Stromal cell of bone marrow (primary cell): ENCODE measurements around the gene CCDC97.
A peak's percentile ranks its signal among the peaks of the same experiment; 100 is the strongest.
"Not testable (repeated sequence)": the region's sequence is repeated elsewhere in the genome, so short reads cannot be mapped to it uniquely, and the experiment has no call there.

ENCODE experiments used
- DNase-seq: peaks from one replicate; pipeline ENCODE4 v3.0.0-alpha.2; 2012; ENCODE audit warnings: low read depth

Gene CCDC97

DNA sequence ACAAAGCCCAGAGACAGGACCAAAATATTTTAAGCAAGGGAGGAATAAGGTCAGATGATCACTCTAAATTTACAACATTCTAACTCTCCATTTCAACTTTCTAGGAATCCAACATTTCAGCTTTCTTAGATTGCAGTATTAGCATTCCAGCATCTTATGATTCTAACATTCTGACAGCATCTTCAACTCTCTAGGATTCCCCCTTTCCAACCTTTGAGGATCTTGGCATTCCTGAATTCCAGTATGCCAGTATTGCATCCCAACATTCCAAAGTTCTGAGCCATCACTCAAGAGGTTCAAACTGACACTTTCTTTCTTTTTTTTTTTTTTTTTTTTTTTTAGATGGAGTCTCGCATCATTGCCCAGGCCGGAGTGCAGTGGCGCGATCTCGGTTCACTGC is 30.0 kb downstream of the CCDC97 start:
- DNase-seq: no peak

DNA sequence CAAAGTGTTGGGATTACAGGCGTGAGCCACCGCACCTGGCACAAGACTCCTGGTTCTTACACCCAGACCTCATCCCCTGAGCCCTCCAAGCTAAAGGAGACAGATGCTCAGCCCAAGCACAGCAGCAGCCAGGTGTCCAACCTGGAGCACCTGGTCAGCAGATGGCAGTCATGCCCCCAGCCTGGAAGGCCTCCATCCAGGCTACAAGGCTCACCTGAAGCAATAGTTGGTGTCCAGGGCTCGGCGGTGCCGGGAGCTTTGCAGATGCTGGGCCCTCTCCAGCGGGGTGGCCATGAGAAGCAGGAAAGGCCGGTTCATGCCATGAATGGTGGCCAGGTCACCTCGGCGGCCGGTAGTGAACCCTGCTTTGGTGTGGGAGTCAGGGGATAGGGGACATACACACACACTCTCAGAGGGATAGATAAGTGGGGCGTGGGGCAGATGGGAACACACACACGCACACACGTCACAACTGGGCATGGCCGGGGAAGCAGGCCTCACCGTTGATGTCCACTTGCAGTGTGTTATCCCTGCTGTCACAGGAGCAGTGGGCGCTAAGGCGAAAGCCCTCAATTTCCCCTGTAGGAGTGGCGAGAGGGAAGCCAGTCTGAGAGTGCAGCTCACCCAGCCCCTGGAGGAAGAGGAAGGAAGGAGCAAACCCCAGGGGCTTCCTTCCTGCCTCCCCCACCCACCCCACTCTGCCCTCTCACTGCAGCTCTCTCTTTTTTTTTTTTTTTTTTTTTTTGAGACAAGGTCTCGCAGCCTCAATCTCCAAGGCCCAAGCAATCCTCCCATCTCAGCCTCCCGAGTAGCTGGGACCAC is 31.9 kb downstream of the CCDC97 start:
- no peak for DNase-seq

DNA sequence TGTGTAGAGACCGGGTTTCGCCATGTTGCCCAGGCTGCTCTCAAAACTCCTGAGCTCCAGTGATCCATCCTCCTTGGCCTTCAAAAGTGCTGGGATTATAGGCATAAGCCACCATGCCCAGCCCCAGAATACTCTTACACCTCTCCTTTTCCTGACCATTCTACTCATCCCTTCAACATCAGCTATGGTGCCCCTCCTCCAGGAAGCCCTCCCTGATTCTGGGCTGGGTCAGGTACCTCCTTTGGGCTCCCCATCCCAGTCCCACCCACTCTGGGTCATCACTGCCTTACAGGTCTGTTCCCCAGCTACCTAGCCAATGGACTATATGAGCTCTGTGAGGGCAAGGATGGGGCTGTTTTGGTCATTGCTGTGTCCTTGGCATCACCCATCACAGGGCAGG is 34.2 kb downstream of the CCDC97 start:
- no peak for DNase-seq

DNA sequence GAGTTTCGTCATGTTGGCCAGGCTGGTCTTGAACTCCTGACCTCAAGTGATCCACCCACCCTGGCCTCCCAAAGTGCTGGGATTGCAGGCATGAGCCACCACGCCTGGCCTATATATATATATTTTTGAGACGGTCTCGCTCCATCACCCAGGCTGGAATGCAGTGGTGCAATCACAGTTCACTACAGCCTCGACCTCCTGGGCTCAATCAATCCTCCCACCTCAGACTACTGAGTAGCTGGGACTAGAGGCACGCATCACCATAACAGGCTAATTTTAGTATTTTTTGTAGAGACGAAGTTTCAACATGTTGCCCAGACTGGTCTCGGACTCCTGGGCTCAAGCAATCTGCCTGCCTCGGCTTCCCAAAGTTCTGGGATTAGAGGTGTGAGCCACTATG is 36.9 kb downstream of the CCDC97 start:
- DNase-seq: not testable (repeated sequence)

DNA sequence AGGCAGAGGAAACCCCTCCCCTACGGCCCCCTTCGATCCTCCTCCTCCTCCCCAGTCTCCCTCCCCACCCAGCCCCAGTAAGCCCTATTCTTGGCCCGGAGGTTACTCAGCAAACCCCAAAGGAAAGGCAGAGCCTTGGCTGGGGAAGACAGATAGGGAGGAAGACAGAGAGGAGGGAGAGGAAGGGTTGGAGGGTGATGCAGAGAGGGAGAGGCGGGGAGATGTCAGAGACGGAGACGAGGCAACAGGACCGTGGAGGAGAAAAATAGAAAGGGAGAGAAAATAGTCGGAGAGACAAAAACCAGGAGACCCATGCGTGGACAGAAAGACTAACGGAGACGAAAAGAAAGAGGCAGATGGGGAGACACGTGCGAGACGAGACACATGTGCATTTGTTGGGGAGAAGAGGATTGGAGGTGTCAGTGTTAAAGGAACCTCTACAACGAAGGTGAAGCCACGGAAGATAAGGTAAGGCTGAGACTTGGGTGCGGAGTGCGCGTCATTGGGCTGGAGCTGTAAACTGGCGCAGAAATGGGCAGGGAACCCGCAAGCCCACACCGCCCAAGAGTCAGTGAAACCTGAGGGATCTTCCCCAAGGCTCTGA is 40.9 kb downstream of the CCDC97 start:
- no peak for DNase-seq

DNA sequence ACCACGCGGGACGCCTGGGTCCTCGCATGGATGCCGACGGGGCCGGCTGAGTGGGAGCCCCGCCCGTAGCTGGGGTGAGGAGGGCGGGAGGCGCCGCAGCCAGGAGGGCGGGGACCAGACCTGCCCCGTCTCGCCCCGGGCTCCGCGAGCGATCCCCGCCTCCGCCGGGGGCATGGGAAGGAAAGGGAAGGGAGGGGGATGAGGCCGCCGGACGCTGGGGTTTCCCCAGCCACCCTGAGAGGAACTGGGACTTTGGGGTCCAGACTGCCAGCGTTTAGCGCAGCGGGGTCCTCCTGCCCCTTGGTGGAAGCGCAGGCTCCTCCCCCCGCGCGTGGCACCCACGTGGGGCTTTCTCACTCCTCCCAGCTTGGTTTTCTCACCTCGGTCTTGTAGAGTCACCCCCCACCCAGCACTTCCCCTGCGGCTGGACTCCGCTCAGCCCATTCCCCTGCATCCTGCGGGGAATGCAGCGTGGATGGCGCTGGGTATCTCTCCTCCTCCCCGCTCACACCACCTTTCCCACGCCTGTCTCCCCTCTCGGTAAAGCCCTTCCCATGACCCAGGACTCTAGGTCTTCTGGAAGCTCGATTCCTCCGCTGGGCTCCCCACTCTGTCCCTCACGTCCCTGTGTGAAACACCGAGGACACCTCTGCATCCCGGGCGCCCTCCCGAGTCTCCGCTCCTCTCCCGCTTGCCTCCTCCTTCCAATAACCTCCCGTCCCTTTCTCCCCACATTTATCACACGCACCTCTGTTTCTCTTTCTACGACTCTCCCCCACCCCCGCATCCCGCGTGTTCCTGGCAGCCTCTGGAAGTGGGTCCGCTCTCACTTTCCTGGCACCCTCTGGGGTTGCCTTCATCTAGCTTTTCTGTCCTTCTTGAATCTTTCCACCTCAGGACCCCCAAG is 41.6 kb downstream of the CCDC97 start:
- DNase-seq: no peak

DNA sequence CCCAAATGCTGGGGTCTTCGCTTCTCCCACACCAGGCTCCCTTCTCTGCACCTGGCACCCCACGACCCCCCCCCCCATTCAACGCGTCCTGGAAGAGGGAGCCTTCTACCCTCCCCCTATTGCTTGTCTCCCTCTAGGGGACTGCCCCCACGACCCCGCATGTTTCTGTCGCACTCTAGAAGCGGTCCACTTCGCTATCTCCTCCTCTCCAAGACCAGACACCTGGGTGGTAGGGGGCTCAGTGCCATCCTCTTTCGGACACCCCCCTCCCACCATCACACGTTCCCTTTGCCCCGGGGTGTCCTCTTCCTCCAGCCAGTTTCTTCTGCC is 42.3 kb downstream of the CCDC97 start:
- no peak for DNase-seq

DNA sequence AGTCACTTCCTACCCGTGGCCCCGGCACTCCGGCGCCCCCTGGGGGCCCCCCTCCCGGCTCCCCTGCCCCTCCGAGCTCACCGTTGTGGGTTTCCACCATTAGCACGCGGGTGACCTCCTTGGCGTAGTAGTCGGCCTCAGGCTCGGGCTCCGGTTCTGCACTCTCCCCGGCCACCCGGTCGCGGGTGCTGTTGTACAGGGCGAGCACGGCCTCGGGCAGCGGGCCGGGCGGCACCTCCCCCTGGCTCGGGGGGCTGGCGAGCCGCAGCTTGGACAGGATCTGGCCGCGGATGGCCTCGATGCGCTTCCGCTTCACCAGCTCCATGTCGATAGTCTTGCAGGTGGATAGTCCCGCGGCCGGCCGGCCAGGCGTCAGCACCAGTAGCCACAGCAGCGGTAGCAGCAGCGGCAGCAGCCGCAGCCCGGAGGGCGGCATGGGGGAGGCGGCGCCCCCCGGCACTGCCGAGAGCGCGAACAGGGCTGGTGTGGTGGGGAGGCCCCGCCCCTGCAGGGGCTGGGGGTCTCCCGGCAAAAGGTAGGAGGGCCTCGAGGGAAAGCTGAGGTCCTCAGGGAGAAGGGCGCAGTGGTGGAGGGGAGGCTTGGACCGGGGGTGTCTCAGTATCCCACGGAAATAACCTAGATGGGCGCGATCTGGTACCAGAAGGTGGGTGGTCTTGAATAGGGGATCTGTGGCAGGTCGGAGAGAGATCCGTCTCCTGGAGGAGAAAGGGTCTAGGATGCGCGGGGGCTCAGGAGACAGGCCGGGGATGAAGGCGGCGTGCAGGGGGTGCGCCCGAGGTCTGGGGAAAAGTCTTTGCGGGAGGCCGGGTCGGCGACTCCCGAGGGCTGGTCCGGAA is 42.9 kb downstream of the CCDC97 start:
- no peak for DNase-seq

DNA sequence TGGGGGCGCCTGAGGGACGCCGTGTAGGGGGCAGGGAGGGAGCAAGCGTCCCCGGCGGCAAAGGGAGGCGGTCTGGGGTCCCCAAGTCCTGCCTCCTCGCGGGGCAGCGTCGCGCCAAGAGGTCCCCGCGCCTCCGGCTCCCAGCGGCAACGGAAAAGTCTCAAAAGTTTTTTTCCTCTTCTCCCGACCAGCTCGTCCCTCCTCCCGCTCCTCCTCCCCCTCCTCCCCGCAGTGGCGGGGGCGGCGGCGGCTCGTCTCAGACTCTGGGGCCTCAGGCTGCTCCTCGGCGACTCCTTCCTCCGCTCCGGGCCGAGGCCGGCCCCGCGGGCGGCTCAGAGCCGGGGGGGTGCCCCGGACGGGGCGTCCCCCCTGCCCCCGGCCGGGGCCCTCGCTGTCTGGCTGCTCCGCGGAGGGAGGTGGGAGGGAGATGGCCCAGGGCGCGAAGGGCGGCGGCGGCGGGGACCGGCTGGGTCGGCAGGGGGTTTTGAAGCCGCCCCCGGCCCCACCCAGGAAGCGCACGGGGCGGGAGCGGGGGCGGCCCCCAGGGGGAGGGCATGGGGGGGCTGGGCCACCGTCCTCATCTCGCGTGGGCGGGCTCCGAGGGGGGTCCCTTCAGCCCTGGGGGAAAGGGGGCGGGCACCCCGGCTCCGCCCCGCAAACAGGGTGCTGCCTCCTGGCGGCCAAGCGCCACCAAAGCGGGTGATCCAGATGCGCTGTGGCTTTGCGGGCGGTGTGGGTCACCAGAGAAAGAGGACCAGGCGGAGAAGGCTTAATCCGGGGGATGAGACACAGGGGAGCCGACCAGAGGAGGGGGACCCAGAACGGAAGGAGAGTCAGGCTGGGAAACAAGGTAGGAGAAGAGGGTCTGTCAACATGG is 43.7 kb downstream of the CCDC97 start, which contains the start of gene TGFB1:
Gene TGFB1 (minus strand): TSS at position 457 of the 877 bp plus-strand sequence. CDS start 878 bp downstream, outside the sequence.
- peak; percentile 67 for DNase-seq

DNA sequence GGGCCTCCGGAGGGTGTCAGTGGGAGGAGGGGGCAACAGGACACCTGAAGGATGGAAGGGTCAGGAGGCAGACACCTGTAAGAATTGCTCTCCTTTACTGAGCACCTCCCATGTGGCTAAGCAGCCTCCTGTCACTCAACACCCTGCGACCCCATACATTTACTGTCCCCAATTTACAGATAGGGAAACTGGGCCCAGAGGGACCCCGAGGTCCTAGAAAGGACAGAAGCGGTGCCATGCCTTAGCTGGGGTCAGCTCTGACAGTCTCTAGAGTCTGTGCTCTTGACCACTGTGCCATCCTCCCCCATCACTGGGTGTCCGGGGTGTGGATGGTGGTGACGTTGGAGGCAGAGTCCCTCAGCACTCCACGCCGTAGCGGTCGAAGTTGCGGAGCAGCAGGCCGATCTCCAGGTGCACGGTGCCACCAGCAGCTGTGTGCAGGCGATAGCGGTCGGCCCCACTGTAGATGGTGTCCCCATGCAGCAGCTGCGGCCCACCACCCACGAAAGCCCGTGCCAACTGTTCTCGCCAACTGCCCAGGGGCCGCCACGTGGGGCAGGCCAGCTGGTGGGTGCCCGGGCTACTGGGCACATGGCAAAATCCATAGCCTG is 44.5 kb downstream of the CCDC97 start:
- no peak for DNase-seq

DNA sequence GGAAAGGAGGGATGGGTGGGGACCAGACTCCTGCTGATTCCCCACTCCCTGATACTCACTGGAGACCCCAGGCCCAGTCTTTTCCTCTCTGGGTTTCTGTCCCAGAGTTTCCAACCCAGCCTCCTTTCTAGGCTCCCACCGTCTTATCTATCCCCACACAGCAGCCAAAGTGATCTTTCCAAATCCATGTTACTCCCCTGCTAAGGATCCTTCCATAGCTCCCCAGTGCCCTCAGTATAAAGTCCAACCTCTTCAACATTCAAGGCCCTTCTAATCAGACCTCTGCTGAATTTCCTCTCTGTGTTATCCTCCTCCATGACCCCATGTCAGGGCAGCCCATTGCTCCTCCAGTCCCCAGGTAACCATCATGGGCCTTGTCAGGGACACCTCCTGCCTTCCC is 45.1 kb downstream of the CCDC97 start:
- no peak for DNase-seq

DNA sequence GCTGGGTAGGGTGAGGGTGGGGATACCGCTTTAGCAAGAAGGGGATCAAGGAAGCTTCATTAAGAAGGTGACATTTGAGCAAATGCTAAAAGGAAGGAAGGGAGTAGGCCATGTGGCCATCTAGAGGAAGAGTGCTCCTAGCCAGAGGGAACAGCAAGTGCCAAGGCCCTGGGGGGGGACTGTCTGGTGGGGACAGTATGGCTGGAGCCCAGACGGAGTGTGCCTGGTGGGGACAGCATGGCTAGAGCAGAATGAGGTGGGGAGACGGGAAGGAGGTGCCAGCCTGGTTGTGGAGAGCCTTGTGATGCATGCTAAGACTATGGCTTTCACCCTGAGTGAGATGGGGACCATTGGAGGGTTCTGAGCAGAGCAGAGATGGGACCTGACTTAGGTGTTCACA is 45.8 kb downstream of the CCDC97 start:
- DNase-seq: no peak

DNA sequence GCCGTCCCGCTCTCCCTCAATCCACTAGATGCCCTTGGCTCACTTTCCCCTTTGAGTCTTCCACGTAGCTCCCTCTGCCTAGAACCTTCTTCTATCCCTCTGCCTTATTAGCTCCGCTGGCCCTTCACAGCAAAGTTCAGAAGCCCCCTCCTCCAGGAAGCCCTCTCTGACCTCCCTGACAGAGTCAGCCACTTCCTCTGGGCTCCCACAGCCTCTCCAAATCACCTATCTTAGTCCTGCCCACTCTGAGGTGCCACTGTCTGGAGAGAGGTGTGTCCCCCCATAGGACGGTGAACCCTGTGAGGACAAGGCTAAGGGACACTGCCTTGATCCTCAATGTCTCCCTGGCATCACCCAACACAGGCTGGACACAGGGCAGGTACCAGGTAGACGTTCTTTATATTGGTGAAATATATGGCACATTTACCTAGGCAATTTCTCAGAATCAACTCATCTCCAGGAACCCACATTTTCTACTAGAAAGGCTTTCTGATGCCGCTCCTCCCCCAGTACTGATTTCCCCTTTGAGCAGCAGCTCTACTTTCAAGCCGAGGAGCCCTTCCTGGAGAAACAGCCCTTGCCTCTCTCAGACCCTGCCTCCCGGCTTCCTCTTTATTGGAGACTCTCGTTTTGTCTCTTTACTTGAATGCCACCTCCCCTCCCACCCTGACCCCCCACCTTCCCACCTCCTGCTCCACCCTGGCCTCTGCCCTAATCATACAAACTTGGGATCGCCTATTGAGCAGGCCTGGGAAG is 47.2 kb downstream of the CCDC97 start:
- no peak for DNase-seq

DNA sequence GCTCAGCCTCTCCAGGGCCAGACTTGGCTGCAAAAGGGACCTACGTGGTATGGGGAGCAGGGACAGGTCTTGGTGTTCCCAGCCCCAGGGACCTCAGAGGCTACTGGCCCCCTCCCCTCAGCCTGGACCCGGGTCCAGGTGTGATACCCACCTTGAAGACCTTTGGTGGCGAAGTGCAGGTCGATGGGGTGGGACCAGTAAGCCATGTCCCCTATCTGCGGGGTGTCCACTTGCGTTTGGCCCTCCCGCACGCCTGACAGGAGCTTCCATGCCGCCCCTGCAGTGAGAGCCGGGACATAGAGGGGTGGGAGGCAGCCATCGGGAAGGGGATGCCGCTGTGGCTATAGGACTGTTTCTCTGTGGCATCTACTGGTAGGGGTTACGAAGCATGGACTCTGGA is 47.8 kb downstream of the CCDC97 start:
- DNase-seq: no peak

DNA sequence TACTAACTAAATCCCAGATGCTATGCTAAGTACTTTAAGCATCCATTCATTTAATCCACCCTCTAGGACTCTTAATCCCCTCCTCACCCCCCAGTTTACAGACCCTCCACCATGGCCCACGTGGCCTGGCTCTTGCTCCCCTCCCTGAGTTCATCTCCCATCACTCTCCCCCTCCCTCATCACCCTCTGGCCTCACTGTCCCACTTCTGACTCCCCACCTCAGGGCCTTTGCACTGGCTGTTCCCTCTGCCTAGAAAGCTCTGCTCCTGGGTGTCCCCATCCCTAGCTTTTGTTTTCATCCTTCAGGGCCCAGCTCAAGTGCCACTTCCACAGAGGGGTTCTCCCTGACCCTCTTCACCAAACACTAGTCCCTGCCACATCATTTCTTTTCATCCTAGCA is 49.8 kb downstream of the CCDC97 start:
- DNase-seq: no peak

DNA sequence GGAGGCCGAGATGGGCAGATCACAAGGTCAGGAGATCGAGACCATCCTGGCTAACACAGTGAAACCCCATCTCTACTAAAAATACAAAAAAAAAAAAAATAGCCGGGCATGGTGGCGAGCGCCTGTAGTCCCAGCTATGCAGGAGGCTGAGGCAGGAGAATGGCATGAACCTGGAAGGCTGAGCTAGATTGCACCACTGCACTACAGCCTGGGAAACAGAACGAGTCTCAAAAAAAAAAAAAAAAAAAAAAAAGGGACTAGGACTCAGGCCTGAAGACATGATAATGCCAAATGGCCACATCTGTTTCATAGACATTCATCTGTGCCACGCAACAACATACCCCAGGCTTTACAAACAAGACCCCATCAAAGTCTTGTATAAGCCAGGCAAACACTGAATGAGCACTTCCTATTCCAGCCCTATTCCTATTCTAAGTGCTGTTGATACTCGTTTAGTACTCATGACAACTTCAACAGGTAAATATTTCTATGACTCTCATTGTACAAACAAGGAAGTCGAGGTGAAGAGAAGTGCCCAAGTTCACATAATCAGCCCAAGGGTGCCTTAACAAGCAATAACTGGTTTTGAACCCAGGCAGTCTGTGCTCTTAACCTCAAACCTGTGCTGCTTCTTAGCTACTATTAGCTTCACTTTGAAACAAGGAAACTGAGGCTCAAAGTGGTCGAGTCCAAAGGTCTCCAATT is 52.3 kb downstream of the CCDC97 start:
- no peak for DNase-seq

DNA sequence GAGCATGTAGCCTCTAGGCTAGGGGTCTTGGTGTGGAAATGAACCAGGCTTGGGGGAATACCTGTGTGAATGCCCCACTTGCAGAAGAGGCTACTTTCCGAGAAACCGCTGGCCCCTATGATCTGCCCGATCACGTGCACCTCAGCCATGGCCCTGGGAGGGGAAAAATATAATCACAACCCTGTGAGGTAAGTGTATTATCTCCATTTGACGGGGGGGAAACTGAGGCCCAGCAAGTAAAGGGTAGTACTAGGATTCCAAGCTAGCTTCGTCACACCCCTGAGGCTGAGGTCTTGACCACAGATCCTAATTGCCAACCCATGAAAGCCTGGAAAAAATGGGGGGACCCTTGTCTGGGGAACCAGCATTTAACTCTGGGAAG is 53.4 kb downstream of the CCDC97 start:
- DNase-seq: no peak

DNA sequence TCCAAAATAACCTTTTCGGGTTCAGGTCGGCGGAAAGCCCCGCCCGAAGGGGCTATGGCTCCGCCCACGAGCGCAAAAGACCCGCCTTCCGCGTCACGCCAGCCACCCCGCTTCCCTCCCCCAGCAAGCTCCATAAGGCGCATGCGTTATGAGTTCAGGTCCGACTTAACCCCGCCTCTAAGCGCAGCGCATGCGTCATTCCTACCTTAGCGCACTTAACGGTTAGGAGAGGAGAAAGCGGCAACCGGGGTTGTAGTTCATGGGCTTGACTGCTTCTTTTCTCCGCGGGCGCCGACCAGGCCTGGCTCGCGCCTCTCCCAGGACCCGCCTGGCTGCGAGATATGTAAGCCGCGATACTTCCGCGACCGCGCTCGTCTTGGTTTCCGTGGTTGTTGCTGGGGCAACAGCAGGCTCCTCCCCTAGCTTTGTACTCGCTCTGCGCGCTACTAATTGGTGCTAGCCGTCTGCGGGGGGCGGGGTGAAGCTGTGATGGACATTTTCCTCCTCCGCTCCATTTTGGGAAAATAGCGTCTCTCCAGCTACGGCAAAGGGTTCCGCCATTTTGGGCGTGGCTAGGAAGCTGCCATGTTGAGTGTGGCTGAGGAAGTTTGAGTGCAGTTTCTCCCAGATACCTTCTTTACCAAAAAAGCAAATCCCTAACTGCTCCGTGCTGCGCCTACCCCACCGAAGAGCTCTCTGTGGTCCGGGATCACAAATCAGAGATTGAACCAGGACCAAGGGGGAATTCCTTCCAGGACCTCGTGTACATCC is 54.0 kb downstream of the CCDC97 start, which contains the start of gene B9D2:
Gene B9D2 (minus strand): TSS at position 397 of the 771 bp plus-strand sequence. CDS start 630 bp downstream, outside the sequence.
- peak; percentile 97 for DNase-seq
